ENCODE results near the gene RNASEL. TPM values are rescaled to one million over a fixed set of nuclear protein-coding genes. Genes with fewer than 3 reads are reported as not detected.

Gene RNASEL
- total and polyA plus RNA-seq, 2 donors (not counting 1 experiment from before 2014, with no cell fraction given): 6.9 to 18.1 TPM

- TF ChIP-seq, protein P1, sequence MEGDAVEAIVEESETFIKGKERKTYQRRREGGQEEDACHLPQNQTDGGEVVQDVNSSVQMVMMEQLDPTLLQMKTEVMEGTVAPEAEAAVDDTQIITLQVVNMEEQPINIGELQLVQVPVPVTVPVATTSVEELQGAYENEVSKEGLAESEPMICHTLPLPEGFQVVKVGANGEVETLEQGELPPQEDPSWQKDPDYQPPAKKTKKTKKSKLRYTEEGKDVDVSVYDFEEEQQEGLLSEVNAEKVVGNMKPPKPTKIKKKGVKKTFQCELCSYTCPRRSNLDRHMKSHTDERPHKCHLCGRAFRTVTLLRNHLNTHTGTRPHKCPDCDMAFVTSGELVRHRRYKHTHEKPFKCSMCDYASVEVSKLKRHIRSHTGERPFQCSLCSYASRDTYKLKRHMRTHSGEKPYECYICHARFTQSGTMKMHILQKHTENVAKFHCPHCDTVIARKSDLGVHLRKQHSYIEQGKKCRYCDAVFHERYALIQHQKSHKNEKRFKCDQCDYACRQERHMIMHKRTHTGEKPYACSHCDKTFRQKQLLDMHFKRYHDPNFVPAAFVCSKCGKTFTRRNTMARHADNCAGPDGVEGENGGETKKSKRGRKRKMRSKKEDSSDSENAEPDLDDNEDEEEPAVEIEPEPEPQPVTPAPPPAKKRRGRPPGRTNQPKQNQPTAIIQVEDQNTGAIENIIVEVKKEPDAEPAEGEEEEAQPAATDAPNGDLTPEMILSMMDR (IDR thresholded peaks at IDR 0.05): no peak
- TF ChIP-seq EZH2 (IDR thresholded peaks at IDR 0.05; ENCODE audit: borderline replicate concordance, insufficient read depth, low read depth, low read length, poor library complexity, severe bottlenecking): no peak
- Histone ChIP-seq H4K20me1 (ENCODE audit: control insufficient read depth, insufficient read depth, low read length, poor library complexity, severe bottlenecking) (no peaks in the 10 kb centered on the region), H3K4me2 (replicated peaks; ENCODE audit: low read depth, low read length, poor library complexity, severe bottlenecking) (no peak overlapping the region), H3K27me3 (replicated peaks in 1 of 4; ENCODE audit: control extremely low read depth in 1 of 4, control insufficient read depth in 3 of 4, insufficient read depth in 4 of 4, low read length in 3 of 4) (peaks cover 0 to 5% (median 0%) of the 10 kb centered on the region in 4 experiments), H3K4me1 (ENCODE audit: control insufficient read depth in 2 of 2, insufficient read depth in 2 of 2, low read length in 2 of 2) (peaks cover 17 to 23% of the 10 kb centered on the region in 2 donors), H2AFZ (ENCODE audit: insufficient read depth, low read depth, low read length, poor library complexity, severe bottlenecking) (no peak overlapping the region), H3K36me3 (replicated peaks in 1 of 2; ENCODE audit: control extremely low read depth in 1 of 2, control insufficient read depth in 1 of 2, extremely low read depth in 1 of 2, insufficient read depth in 2 of 2, low read length in 1 of 2) (no peaks in the 10 kb centered on the region), H3K4me3 (ENCODE audit: control extremely low read depth in 1 of 5, extremely low read depth in 1 of 5, insufficient read depth in 1 of 5, low read depth in 2 of 5, low read length in 4 of 5) (no peak overlapping the region), H3K79me2 (ENCODE audit: control insufficient read depth, insufficient read depth, low read length) (no peaks in the 10 kb centered on the region), H3K27ac (ENCODE audit: low read length in 2 of 2) (no peak overlapping the region), H3K9ac (ENCODE audit: low read length) (no peak overlapping the region), H3K9me3 (ENCODE audit: control extremely low read depth in 1 of 3, control insufficient read depth in 2 of 3, insufficient read depth in 1 of 3, low read length in 2 of 3) (no peaks in the 10 kb centered on the region)
- POLR2A ChIA-PET: interaction anchor here (0.6 kb wide), 1 partner anchor 127 kb away, joined by 3 read pairs; no protein-coding TSS in a partner anchor
- H3K27ac Mint-ChIP-seq: no peak overlapping the region
- DNase-seq (no peak), ATAC-seq (ENCODE audit: low read depth) (no peak)
- H3K27me3 Mint-ChIP-seq: no peaks in the 10 kb centered on the region
- CTCF ChIA-PET: interaction anchor here (1.1 kb wide), 1 partner anchor 37 kb away, joined by 3 read pairs; no protein-coding TSS in a partner anchor
- intact Hi-C loops (cut with micrococcal nuclease): no loop called here
- peaks cover 19% of the 10 kb centered on the region for H3K4me1 Mint-ChIP-seq
- H3K4me3 Mint-ChIP-seq: no peak overlapping the region
- no peaks in the 10 kb centered on the region for H3K9me3 Mint-ChIP-seq (ENCODE audit: insufficient read depth)
- WGBS (ENCODE audit: insufficient coverage): 96% methylated on average over 5 of the region's 5 CpGs
Measured at GRCh38 chr1:182637769-182638168, 48.7 kb upstream of the RNASEL start.

DNA sequence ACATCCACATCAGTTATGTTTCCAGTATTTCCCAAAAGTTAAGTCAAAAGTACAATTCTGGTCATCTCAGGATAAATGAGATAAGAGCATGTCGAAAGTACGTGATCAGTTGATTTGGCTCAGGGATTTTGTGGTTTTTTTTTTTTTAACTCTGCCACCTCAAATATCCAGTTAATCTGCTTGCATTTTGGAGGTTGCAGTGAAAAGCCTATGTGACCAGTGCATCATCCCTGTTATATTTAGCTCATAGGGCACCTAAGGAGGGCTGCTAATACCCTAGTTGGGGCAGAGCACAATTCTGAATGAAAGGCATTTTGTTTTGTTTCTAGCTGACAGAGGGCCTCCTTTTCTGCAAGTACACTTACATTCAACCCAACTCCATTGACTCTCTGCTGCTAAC, 46.8 kb upstream of the RNASEL start:
- no peak for TF ChIP-seq EZH2 (IDR thresholded peaks at IDR 0.05; ENCODE audit: borderline replicate concordance, insufficient read depth, low read depth, low read length, poor library complexity, severe bottlenecking)
- TF ChIP-seq, protein P1 (IDR thresholded peaks at IDR 0.05): no peak
- H3K27me3 Mint-ChIP-seq: no peaks in the 10 kb centered on the region
- Histone ChIP-seq H2AFZ (ENCODE audit: insufficient read depth, low read depth, low read length, poor library complexity, severe bottlenecking) (no peak overlapping the region), H3K79me2 (ENCODE audit: control insufficient read depth, insufficient read depth, low read length) (no peaks in the 10 kb centered on the region), H3K9me3 (ENCODE audit: control extremely low read depth in 1 of 3, control insufficient read depth in 2 of 3, insufficient read depth in 1 of 3, low read length in 2 of 3) (no peaks in the 10 kb centered on the region), H3K4me1 (ENCODE audit: control insufficient read depth in 2 of 2, insufficient read depth in 2 of 2, low read length in 2 of 2) (peaks cover 28 to 29% of the 10 kb centered on the region in 2 donors), H3K9ac (ENCODE audit: low read length) (no peak overlapping the region), H3K27me3 (replicated peaks in 1 of 4; ENCODE audit: control extremely low read depth in 1 of 4, control insufficient read depth in 3 of 4, insufficient read depth in 4 of 4, low read length in 3 of 4) (peaks cover 0 to 5% (median 0%) of the 10 kb centered on the region in 4 experiments), H3K4me3 (ENCODE audit: control extremely low read depth in 1 of 5, extremely low read depth in 1 of 5, insufficient read depth in 1 of 5, low read depth in 2 of 5, low read length in 4 of 5) (no peak overlapping the region), H3K27ac (ENCODE audit: low read length in 2 of 2) (no peak overlapping the region), H4K20me1 (ENCODE audit: control insufficient read depth, insufficient read depth, low read length, poor library complexity, severe bottlenecking) (no peaks in the 10 kb centered on the region), H3K36me3 (replicated peaks in 1 of 2; ENCODE audit: control extremely low read depth in 1 of 2, control insufficient read depth in 1 of 2, extremely low read depth in 1 of 2, insufficient read depth in 2 of 2, low read length in 1 of 2) (no peaks in the 10 kb centered on the region), H3K4me2 (replicated peaks; ENCODE audit: low read depth, low read length, poor library complexity, severe bottlenecking) (no peak overlapping the region)
- H3K4me3 Mint-ChIP-seq: no peak overlapping the region
- DNase-seq (no peak), ATAC-seq (ENCODE audit: low read depth) (no peak)
- POLR2A ChIA-PET: interaction anchor here (0.7 kb wide), 1 partner anchor 31 kb away, joined by 3 read pairs; no protein-coding TSS in a partner anchor
- intact Hi-C loops (cut with micrococcal nuclease): no loop called here
- no peak overlapping the region for H3K27ac Mint-ChIP-seq
- H3K9me3 Mint-ChIP-seq (ENCODE audit: insufficient read depth): no peaks in the 10 kb centered on the region
- H3K4me1 Mint-ChIP-seq: peaks cover 33% of the 10 kb centered on the region
- WGBS (ENCODE audit: insufficient coverage): no CpG with 5 or more reads among the region's 2 CpGs
- CTCF ChIA-PET: no interaction called here

All from B cell (primary cell).